GM18909 (cell line): ENCODE data around the gene ACOT9.
"Not testable (repeated sequence)": the region's sequence is repeated elsewhere in the genome, so short reads cannot be mapped to it uniquely, and the experiment has no call there.

ENCODE experiments used
- ATAC-seq: cut with Tn5 transposase; IDR thresholded peaks from one replicate; pipeline ENCODE4 v1.9.1; 2021; ENCODE audit warnings: mild to moderate bottlenecking; ENCODE audit not compliant: unreplicated experiment, poor library complexity

The ACOT9 gene, protein sequence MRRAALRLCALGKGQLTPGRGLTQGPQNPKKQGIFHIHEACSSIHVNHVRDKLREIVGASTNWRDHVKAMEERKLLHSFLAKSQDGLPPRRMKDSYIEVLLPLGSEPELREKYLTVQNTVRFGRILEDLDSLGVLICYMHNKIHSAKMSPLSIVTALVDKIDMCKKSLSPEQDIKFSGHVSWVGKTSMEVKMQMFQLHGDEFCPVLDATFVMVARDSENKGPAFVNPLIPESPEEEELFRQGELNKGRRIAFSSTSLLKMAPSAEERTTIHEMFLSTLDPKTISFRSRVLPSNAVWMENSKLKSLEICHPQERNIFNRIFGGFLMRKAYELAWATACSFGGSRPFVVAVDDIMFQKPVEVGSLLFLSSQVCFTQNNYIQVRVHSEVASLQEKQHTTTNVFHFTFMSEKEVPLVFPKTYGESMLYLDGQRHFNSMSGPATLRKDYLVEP

DNA sequence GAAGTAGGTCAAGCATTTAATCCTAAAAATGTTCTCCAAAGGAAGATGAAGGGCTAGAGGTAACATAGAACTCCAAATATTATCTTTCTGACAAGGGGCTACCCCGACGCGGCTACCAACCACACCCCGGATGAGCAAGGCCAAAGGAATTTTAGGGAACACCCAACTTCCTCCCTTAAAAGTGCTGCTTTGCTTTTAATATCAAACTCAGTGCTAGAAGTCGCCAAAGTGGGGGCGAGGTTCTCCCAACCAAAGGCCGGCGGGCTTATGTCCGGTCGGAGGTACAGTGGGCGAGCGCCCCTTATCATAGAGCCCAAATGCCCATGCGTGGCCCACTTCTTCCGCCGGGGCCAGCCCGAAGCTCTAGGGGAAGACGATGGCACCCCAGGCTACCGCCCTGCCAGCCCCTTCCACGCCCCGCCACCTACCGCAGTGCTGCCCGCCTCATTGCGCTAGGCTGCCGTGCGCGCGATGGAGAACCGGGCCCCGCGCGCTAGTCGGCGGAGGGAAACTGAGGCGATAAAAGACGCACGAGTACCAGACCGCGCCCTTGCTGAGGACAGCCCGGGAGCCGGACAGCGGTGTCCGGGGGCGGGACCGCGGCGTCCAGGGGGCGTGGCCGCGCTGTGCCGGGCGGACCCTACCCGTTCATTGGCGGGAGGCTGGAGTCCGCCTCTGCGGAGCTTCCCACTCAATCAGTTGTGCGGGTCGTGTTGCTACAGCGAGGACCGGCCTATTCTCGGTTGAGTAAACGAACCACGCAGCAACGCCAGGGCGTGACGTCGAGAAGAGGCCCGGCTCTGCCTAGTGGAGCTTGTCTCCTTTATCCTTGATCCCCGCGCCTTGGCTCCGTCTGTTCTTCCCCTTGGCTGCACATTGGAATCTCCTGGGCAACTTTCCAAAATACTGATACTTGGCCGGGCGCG, at the start of gene ACOT9:
Gene ACOT9 (minus strand): TSS at position 580 of the 926 bp plus-strand sequence. CDS start 132 bp downstream, at position 448.
- peak; percentile 96 for ATAC-seq

GRCh38 chrX:23790155-23790497, 47.0 kb upstream of the ACOT9 start:
- ATAC-seq: no peak

DNA sequence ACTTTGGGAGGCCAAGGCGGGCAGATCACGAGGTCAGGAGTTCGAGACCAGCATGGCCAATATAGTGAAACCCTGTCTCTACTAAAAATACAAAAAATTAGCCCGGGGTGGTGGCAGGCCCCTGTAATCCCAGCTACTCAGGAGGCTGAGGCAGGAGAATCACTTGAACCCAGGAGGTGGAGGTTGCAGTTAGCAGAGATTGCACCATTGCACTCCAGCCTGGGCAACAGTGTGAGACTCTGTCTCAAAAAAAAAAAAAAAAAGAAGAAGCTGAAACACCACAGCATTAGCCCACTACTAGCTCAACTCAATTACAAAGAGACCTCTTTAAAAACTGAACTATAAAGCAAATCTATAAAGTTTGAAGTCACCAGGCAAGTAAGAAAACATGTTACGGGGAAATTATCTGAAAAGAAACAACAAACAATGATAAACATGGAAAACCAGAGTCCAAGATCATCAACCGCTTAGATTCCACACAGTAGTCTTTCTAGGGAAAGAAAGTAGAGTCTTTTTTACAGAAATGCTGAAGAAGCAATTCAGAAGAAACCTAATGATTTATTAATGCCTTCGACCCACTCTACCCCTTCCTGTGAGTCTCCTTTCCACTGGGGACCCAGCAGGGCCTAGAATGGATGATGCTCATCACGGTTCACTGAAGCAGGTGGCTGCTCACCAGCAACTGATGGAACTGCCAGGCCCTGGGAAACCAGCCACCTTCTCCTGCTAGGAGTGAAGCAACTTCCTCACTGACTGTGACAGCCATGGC, 46.5 kb upstream of the ACOT9 start:
- ATAC-seq: no peak

DNA sequence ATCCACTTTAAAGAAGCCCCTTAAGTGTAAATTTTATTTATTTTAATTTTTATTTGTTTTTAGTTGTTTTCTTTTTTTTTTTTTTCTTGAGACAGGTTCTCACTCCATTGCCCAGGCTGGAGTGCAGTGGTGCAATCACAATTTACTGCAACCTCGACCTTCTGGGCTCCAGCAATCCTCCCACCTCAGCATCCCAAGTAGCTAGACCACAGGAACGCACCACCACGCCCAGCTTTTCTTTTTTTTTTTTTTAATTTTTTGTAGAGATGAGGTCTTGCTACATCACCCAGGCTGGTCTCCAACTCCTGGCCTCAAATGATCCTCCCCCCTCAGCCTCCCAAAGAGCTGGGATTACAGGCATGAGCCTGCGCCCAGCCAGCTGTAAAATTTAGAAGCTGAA, 45.9 kb upstream of the ACOT9 start:
- no peak for ATAC-seq

GRCh38 chrX:23788521-23788920, 45.4 kb upstream of the ACOT9 start:
- peak; percentile 63 for ATAC-seq

- no peak for ATAC-seq
Observed at GRCh38 chrX:23787745-23788118, 44.7 kb upstream of the ACOT9 start.

DNA sequence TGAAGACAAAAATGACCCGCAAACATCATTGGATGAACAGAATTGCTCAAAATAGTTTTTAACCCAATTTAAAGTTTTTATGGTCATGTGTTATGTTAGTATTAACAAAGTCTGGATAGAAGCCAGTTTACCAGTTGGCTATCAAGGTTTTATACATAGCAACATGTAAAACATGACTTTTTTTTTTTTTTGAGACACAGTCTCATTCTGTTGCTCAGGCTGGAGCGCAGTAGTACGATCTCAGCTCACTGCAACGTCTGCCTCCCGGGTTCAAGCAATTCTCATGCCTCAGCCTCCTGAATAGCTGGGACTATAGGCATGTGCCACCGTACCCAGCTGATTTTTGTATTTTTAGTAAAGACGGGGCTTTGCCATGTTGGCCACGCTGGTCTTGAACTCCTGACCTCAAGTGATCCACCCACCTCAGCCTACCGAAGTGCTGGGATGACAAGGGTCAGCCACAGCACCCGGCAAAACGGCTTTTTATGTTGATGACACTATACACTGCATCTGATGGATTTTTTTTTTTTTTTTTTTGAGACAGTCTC, 43.3 kb upstream of the ACOT9 start:
- ATAC-seq: no peak

GRCh38 chrX:23785580-23785979, 42.5 kb upstream of the ACOT9 start:
- no peak for ATAC-seq

- ATAC-seq: no peak
Observed at GRCh38 chrX:23784470-23785331, 41.6 kb upstream of the ACOT9 start.

- no peak for ATAC-seq
Observed at GRCh38 chrX:23783589-23784469, 40.8 kb upstream of the ACOT9 start.

GRCh38 chrX:23782863-23783588, 40.0 kb upstream of the ACOT9 start, which contains the start of gene SAT1:
Gene SAT1 (plus strand): TSS chrX:23783173. CDS start chrX:23783352, 179 bp downstream.
- peak; percentile 85 for ATAC-seq

- no peak for ATAC-seq
Observed at GRCh38 chrX:23782455-23782854, 39.4 kb upstream of the ACOT9 start.

- no peak for ATAC-seq
Observed at GRCh38 chrX:23779025-23779424, 35.9 kb upstream of the ACOT9 start.

GRCh38 chrX:23776363-23776762, 33.3 kb upstream of the ACOT9 start:
- ATAC-seq: no peak

- peak; percentile 88 for ATAC-seq
Observed at GRCh38 chrX:23773601-23774175, 30.6 kb upstream of the ACOT9 start.

DNA sequence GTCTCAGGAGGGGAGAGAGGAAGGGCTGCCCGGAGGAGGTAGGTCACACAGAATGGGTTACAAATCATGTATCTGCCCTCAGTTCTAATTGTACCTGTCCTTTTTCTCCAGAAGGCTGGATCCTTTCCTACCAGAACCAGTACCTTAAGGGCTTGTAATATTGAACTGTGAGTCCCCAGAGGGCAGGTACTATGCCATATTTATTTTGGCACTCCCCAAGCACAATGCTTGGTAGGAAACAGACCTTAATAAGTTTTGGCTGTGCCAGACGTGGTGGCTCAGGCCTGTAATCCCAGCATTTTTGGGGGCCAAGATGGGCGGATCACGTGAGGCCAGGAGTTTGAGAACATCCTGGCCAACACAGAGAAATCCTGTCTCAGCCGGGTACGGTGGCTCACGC, 28.0 kb upstream of the ACOT9 start:
- ATAC-seq: not testable (repeated sequence)

DNA sequence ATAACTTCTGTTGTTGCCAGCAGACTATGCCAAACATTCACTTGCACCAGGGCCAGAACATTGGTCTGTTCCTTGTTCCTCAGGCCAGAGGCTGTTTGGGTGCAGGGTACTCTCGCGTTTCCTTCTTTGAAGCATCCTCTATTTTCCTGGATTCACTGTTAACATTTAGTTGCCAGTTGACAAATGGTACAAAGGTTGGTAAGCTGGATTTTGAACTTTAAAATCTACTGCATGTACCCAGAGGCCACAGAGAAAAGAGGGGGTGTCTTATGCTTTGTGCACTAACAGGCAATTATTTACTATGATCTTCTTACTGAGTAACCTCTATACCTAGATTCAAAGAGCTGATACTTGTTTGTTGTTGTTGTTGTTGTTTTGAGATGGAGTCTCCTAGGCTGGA, 27.1 kb upstream of the ACOT9 start:
- ATAC-seq: no peak
